Adrenal gland (tissue), 5 donors: ENCODE results near the gene COL6A2.

ENCODE experiments used
- CTCF ChIP-seq, 6 experiments: fragments of 450-650 bp in 4 of 6; fragments of 200-600 bp in 2 of 6; sonication (generic) in 1 of 6; IDR thresholded peaks; 1 replicate in 5 of 6; 2 replicates in 1 of 6; pipeline versions ENCODE4 v1.5.1 to v1.8.0; 2016 to 2021; ENCODE audit warnings: antibody characterized with exemption in 6 of 6, mild to moderate bottlenecking in 2 of 6, moderate library complexity in 1 of 6
- POLR2A ChIP-seq, 2 donors: fragments of 450-650 bp; IDR thresholded peaks; one replicate each; pipeline ENCODE4 v1.6.1; 2017; ENCODE audit warnings: antibody characterized with exemption in 2 of 2, mild to moderate bottlenecking in 2 of 2, moderate library complexity in 1 of 2
- donor health status: DM: no; HTN: no; CAD: no.

DNA sequence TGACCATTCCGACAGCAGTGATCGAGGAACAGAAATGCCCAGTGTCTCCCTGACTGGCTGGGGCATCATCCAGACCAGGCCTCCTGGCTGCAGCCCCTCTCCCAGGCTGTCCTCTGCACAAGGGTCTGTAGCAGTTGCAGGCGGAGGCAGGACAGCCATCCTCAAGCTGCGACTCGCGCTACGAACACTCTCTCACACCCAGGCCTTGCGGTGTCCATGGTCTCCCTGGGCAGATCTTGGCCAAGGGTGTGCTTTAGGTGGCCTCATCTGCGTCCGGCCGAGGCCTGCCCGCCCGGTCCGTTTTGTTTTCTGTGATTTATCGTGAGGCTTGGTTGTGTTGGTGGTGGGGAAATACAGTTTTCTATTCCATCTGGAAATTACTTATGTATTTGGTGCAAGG, 41.8 kb downstream of the COL6A2 start:
- TF ChIP-seq CTCF (IDR thresholded peaks at IDR 0.05) (no peak), POLR2A (IDR thresholded peaks at IDR 0.05) (no peak)
